Activated CD4-positive, alpha-beta T cell treated with anti-CD3 and anti-CD28 coated beads, Interleukin-10, Interleukin-2, amounts not matched to agents 100 ng/mL and 50 ng/mL, durations not matched to agents 16 hours and 8 hours (primary cell): ENCODE results near the gene CCDC81.
"Not testable (repeated sequence)": the region's sequence is repeated elsewhere in the genome, so short reads cannot be mapped to it uniquely, and the experiment has no call there.

Experiments
- DNase-seq: peaks from one replicate; pipeline ENCODE4 v3.0.0-alpha.2; 2020

Gene CCDC81

GRCh38 chr11:86374586-86374985 lies at the start of gene CCDC81:
Gene CCDC81 (plus strand): TSS chr11:86374887. CDS start chr11:86375164, 277 bp downstream.
- DNase-seq = no peak

- no peak for DNase-seq
Measured at GRCh38 chr11:86335131-86335767, 39.4 kb upstream of the CCDC81 start.

GRCh38 chr11:86337227-86337626 lies 37.5 kb upstream of the CCDC81 start:
- no peak for DNase-seq

GRCh38 chr11:86341382-86341781 lies 33.3 kb upstream of the CCDC81 start:
- DNase-seq = no peak

- no peak for DNase-seq
Measured at GRCh38 chr11:86346513-86346912, 28.2 kb upstream of the CCDC81 start.

- DNase-seq = no peak
Measured at GRCh38 chr11:86355256-86355655, 19.4 kb upstream of the CCDC81 start.

- DNase-seq = not testable (repeated sequence)
Measured at GRCh38 chr11:86357412-86357811, 17.3 kb upstream of the CCDC81 start.

GRCh38 chr11:86358720-86359119 lies 16.0 kb upstream of the CCDC81 start:
- DNase-seq = no peak

GRCh38 chr11:86360775-86361395 lies 13.8 kb upstream of the CCDC81 start:
- no peak for DNase-seq

- no peak for DNase-seq
Measured at GRCh38 chr11:86363424-86363823, 11.3 kb upstream of the CCDC81 start.

- DNase-seq = no peak
Measured at GRCh38 chr11:86365546-86365945, 9.1 kb upstream of the CCDC81 start.

GRCh38 chr11:86369668-86370067 lies 5.0 kb upstream of the CCDC81 start:
- DNase-seq = no peak

- no peak for DNase-seq
Measured at GRCh38 chr11:86370171-86370570, 4.5 kb upstream of the CCDC81 start.

GRCh38 chr11:86370922-86371594 lies 3.6 kb upstream of the CCDC81 start:
- DNase-seq = no peak

GRCh38 chr11:86372041-86372440 lies 2.6 kb upstream of the CCDC81 start:
- DNase-seq = no peak

GRCh38 chr11:86372586-86372985 lies 2.1 kb upstream of the CCDC81 start:
- DNase-seq = no peak

GRCh38 chr11:86374069-86374468 lies 618 bp upstream of the CCDC81 start:
- DNase-seq = no peak

GRCh38 chr11:86377972-86378371 lies 3.3 kb downstream of the CCDC81 start:
- DNase-seq = no peak

- no peak for DNase-seq
Measured at GRCh38 chr11:86380295-86381059, 5.8 kb downstream of the CCDC81 start.

- DNase-seq = no peak
Measured at GRCh38 chr11:86383041-86383955, 8.6 kb downstream of the CCDC81 start.

GRCh38 chr11:86386283-86386682 lies 11.6 kb downstream of the CCDC81 start:
- DNase-seq = no peak

- no peak for DNase-seq
Measured at GRCh38 chr11:86386746-86387145, 12.1 kb downstream of the CCDC81 start.
